SJSA1 (cell line): ENCODE data around the gene FBXO8. TPM values are rescaled to one million over a fixed set of nuclear protein-coding genes. Genes with fewer than 3 reads are reported as not detected.
A peak's percentile ranks its signal among the peaks of the same experiment; 100 is the strongest.
"Not testable (repeated sequence)": the region's sequence is repeated elsewhere in the genome, so short reads cannot be mapped to it uniquely, and the experiment has no call there.

Experiments
- DNase-seq, 2 experiments: peaks; one replicate each; pipeline ENCODE4 v3.0.0-alpha.2; 2015 to 2020; ENCODE audit warnings: low spot score in 2 of 2, low read depth in 1 of 2
- H3K27ac ChIP-seq: fragments of 250-450 bp; sonication (Bioruptor Pico); 2 replicates; pipeline ENCODE4 v1.5.1; 2020; ENCODE audit warnings: mild to moderate bottlenecking, moderate library complexity
- H3K27me3 ChIP-seq: fragments of 250-450 bp; sonication (Bioruptor Pico); replicated peaks from 2 replicates; pipeline ENCODE4 v1.5.1; 2020; ENCODE audit warnings: mild to moderate bottlenecking, moderate library complexity
- H3K36me3 ChIP-seq: fragments of 250-450 bp; sonication (Bioruptor Pico); 2 replicates; pipeline ENCODE4 v1.5.1; 2020; ENCODE audit warnings: mild to moderate bottlenecking
- H3K4me1 ChIP-seq: fragments of 250-450 bp; sonication (Bioruptor Pico); replicated peaks from 2 replicates; pipeline ENCODE4 v1.6.1; 2021; ENCODE audit warnings: mild to moderate bottlenecking
- H3K4me3 ChIP-seq: fragments of 250-450 bp; sonication (Bioruptor Pico); 2 replicates; pipeline ENCODE4 v1.5.1; 2020; ENCODE audit warnings: mild to moderate bottlenecking
- H3K9me3 ChIP-seq: fragments of 250-450 bp; sonication (Bioruptor Pico); replicated peaks from 2 replicates; pipeline ENCODE4 v1.5.1; 2020; ENCODE audit warnings: mild to moderate bottlenecking
- total RNA-seq: library from RNA; depleted of rRNA; stranded (reverse); fragments of >200 nt; shearing (Covaris generic); gene quantifications from 2 replicates; pipeline ENCODE4 v1.2.3, GENCODE V29; 2014

Gene FBXO8
- total RNA-seq, 1 experiment from 2014 or later = 26.2 TPM

DNA sequence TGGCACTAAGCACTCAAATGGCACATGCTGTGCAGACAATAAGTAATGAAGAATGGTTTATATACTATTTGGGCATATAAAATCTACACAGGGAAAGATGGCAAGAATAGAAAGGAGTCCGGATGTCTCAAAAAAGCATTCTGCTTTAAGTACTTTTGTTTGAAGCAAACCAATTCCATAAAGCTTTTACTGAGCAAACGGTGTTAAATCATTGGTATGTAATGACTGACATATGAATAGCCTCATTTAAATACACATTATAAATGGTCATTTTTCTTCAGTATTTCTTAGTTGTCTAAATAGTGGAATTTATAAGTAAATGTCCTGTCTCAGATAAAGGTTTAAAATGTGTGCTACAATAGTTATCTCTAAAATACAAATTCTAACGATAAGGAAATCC lies 6.0 kb downstream of the FBXO8 start:
- DNase-seq = no peak
- Histone ChIP-seq H3K36me3 (no peaks in the 10 kb centered on the region), H3K27me3 (no peaks in the 10 kb centered on the region), H3K9me3 (no peaks in the 10 kb centered on the region), H3K27ac (no peak overlapping the region), H3K4me1 (no peaks in the 10 kb centered on the region; the same call in 1 of the 2 replicates), H3K4me3 (no peak overlapping the region)

DNA sequence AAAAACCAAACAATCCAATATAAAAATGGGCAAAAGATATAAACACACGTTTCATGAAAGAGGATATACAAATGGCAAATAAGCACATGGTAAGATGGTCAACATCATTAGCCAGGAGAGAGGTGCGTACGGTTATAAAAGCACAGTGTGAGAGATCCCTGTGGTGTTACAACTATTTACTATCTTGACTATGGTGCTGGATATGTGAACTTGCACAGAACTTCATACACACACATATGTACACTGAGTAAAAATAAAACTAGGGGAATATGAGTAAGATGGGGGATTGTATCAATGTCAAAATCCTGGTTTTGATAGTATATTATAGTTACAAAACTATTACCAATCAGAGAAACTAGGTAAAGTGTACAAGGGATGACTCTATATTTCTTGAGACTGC lies 8.4 kb downstream of the FBXO8 start:
- H3K36me3 ChIP-seq = no peaks in the 10 kb centered on the region
- H3K9me3 ChIP-seq = no peaks in the 10 kb centered on the region
- H3K4me3 ChIP-seq = no peak overlapping the region
- H3K27ac ChIP-seq = no peak overlapping the region
- no peaks in the 10 kb centered on the region for H3K4me1 ChIP-seq
- no peak for DNase-seq
- H3K27me3 ChIP-seq = no peaks in the 10 kb centered on the region

DNA sequence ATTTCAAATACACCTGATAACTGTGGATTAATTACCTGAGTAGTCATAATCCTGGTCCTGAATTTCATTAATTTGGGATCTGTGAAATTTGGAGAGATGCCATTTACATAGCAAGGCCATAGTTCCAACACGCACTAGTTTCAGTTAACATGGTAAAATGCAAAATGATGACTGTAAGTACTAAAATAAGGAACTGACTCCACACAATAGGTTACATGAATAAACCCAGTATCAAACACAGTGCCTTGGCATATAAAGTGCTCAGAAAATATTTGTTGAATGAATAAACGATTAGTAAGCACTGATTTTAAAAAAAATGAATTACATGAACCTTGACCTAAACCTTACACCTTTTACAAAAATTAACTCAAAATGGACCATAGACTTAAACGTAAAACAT lies 9.0 kb downstream of the FBXO8 start:
- no peaks in the 10 kb centered on the region for H3K36me3 ChIP-seq
- H3K27ac ChIP-seq = no peak overlapping the region
- no peak for DNase-seq
- no peaks in the 10 kb centered on the region for H3K27me3 ChIP-seq
- H3K9me3 ChIP-seq = no peaks in the 10 kb centered on the region
- no peak overlapping the region for H3K4me3 ChIP-seq
- H3K4me1 ChIP-seq = no peaks in the 10 kb centered on the region

DNA sequence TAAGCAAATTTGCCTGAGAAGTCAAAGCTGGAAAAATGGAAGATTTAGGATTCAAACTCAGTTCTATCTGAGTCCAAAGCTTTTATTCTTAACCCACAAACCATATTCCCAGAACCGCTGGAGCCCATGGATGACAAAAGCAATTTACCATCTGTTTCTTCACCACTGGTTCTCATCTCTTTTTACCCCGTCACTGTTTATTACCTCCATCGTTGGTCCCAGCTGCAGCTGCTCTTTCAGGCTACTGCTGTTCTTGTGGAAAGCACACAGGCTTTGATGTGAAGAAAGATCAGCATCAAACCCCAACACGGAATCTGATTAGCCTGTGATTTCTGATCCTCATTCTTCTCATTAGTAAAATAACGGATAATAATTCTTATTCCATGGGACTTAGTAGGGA lies 9.5 kb downstream of the FBXO8 start:
- DNase-seq = no peak
- H3K36me3 ChIP-seq = no peaks in the 10 kb centered on the region
- H3K9me3 ChIP-seq = no peaks in the 10 kb centered on the region
- H3K27ac ChIP-seq = no peak overlapping the region
- no peaks in the 10 kb centered on the region for H3K4me1 ChIP-seq
- no peaks in the 10 kb centered on the region for H3K27me3 ChIP-seq
- H3K4me3 ChIP-seq = no peak overlapping the region

DNA sequence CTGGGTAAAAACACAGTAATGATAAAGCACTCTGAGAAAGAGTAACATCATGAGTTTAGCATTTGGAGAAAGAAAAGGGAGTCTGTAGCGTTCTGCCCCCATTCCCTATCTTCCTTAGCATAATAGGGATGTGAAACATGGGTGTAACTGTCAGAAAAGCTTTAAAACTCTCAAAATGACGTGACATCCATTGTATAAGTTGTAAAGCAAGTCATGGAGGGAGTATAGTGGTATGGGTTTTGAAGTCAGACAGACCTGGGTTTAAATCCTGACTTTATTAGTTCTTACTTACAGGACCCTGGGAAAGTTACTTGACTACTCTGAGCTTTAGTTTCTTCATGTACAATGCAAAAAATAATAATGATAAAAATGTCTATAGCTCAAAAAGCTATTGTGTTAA lies 17.1 kb downstream of the FBXO8 start:
- no peak for DNase-seq
- Histone ChIP-seq H3K4me3 (no peak overlapping the region), H3K9me3 (no peaks in the 10 kb centered on the region), H3K27me3 (no peaks in the 10 kb centered on the region), H3K27ac (no peak overlapping the region), H3K4me1 (no peaks in the 10 kb centered on the region), H3K36me3 (no peaks in the 10 kb centered on the region)

DNA sequence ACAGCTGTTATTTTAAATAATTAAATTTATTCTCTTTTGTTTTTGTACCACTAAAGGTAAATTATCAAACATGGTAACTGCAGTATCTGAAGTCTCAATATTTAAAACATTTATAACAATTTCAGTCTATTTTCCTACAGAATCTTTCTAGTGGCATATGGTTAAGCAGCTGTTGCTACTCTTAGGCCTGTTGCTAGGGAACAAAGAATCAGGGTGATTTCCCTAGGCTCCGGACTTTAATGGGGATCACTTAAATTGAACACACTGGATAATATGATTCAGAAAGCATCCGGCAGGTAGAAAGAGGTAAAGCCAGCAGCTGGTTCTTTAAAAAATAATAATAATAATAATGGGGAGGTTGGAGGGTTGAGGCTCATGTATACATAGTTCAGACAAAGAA lies 17.6 kb downstream of the FBXO8 start:
- H3K4me1 ChIP-seq = no peaks in the 10 kb centered on the region
- no peaks in the 10 kb centered on the region for H3K9me3 ChIP-seq
- H3K36me3 ChIP-seq = no peaks in the 10 kb centered on the region
- no peak for DNase-seq
- no peak overlapping the region for H3K27ac ChIP-seq
- H3K27me3 ChIP-seq = no peaks in the 10 kb centered on the region
- H3K4me3 ChIP-seq = no peak overlapping the region

DNA sequence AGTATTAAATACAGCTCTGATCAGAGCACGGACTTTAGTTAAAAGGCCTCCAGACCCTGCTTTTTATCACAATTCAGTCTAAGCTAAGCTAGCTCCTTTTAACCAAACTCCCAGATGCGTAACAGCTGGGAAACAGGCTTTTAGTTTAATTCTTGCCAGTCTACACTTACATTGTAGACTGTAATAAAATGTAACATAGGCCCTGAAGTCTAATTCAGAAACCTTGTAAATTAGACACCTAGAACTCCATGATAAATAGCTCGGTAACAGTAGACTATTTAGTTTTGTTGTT lies 20.1 kb downstream of the FBXO8 start:
- Histone ChIP-seq H3K36me3 (no peaks in the 10 kb centered on the region), H3K27ac (no peak overlapping the region), H3K9me3 (no peaks in the 10 kb centered on the region), H3K4me1 (no peaks in the 10 kb centered on the region), H3K4me3 (no peak overlapping the region), H3K27me3 (no peaks in the 10 kb centered on the region)
- DNase-seq = no peak

DNA sequence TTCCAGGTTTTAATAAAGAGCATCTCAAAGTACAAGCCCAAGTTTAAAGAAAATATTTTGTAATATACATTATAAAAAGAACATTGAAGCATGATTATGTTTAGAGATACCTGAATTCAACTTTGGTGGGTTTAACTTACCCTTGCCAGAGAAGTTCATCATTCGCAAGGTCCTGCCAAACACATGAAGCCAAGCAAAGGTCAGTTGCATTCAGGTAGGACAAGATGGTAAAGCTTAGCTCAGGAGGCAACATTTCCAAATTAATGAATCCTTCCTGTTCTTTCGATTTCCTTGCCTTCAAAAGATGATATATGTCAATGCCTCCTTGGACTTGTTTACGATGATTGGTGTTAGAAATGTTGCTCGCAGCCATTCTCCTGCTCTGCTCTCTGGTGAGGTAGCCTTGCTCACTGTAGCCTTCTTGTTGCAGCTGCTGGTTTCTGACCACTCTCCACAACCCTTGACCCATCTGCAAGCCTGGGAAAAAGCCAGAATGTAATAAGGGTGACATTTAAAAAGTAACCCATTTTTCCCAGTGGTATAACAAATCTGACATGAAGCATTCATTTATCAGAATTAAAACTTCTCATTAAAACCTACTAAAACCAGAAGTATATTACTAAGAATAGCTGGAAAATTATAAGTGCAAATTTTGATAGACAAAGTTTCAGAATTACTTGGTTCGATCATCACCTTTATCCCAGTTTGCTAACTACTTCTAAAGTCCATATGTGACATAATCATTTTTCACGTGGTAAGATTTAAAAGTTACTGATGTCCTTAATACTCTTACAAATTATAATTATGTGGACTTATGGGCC lies 20.6 kb downstream of the FBXO8 start:
- Histone ChIP-seq H3K27me3 (no peaks in the 10 kb centered on the region), H3K4me3 (no peak overlapping the region), H3K27ac (no peak overlapping the region), H3K4me1 (no peaks in the 10 kb centered on the region), H3K36me3 (no peaks in the 10 kb centered on the region), H3K9me3 (no peaks in the 10 kb centered on the region)
- no peak for DNase-seq

DNA sequence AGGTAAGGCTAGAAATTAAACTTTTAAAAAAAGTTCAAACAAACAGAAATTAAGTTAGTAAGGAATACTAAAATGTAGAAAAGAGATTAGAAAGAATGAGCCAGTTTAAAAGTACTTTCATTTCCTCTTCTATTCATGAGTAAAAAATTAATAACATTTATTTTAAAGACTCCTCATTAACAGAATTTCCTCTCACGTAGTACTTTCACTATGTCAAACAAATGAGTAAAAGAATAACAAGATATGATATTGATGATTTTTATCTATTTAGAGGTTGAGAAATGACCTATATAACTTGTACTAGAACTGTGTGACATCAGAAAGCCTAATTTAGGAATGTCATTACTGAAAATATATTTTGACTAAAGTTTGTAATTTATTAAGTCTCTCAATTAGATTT lies 22.0 kb downstream of the FBXO8 start:
- not testable (repeated sequence) for H3K27ac ChIP-seq, H3K27me3 ChIP-seq, DNase-seq, H3K4me3 ChIP-seq, H3K36me3 ChIP-seq, H3K4me1 ChIP-seq, H3K9me3 ChIP-seq

DNA sequence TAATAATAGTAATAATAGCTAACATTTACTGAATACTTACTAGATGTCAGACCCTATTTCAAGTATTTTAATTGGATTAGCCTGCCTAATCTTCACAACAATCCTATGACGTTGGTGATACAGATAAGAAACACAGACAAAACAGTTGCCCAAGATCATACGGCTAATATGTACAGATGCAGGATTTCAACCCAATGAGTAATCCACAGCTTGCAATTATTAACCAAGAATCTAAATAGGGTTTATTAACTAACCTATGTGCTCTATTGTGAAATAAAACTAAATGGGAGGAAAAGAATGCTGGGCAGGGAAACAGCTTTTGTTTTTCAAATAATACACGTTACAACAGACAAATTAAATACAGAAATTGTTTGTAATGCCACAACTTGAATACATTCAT lies 23.4 kb downstream of the FBXO8 start:
- no peak overlapping the region for H3K27ac ChIP-seq
- no peaks in the 10 kb centered on the region for H3K9me3 ChIP-seq
- no peak overlapping the region for H3K4me3 ChIP-seq
- DNase-seq = no peak
- H3K27me3 ChIP-seq = no peaks in the 10 kb centered on the region
- H3K36me3 ChIP-seq = no peaks in the 10 kb centered on the region
- H3K4me1 ChIP-seq = peaks cover 11% of the 10 kb centered on the region

DNA sequence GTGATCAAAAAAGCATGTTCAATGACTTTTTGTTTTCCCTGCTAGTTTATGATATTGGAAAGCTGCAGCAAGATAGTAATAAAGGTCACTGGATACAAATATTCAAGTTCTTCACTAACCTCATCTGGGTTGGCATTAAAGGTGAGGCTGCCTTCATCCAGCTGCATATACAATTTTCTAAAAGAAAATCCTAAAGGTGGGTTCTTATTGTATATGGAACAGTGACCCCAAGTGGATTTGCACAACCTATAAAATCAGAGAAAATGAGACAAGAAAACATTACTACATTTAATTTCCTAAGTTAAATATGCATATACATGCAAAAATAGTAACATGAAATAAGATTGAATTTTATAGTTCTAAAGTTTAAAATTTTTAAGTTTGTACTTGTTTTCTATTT lies 23.9 kb downstream of the FBXO8 start:
- H3K9me3 ChIP-seq = no peaks in the 10 kb centered on the region
- H3K4me3 ChIP-seq = no peak overlapping the region
- no peaks in the 10 kb centered on the region for H3K36me3 ChIP-seq
- no peaks in the 10 kb centered on the region for H3K27me3 ChIP-seq
- no peak for DNase-seq
- H3K27ac ChIP-seq = no peak overlapping the region
- H3K4me1 ChIP-seq = peaks cover 11% of the 10 kb centered on the region

DNA sequence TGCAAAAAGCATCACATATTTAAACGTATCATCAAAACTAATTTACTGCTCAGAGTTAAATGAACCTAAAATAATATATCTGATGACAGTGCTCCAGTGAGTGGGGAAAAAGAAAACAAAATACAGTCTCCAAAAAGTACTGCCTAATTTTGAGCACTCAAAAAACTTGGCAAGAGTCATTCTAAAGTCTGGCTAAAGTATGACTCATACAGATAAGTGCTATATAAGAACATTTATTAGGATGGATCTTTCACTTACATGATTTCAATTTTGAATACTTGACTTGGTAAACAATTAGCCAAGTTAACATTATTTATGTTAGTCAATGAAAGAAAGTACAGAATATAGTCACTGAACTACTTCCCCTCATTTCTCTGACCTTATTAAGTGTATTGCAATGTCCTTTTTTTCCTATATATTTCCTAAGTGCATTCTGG lies 27.2 kb downstream of the FBXO8 start:
- H3K4me3 ChIP-seq = no peak overlapping the region
- H3K27ac ChIP-seq = no peak overlapping the region
- H3K9me3 ChIP-seq = no peaks in the 10 kb centered on the region
- H3K4me1 ChIP-seq = peaks cover 11% of the 10 kb centered on the region
- no peaks in the 10 kb centered on the region for H3K27me3 ChIP-seq
- DNase-seq = peak in 1 of 2 experiments; percentile 5
- H3K36me3 ChIP-seq = no peaks in the 10 kb centered on the region

DNA sequence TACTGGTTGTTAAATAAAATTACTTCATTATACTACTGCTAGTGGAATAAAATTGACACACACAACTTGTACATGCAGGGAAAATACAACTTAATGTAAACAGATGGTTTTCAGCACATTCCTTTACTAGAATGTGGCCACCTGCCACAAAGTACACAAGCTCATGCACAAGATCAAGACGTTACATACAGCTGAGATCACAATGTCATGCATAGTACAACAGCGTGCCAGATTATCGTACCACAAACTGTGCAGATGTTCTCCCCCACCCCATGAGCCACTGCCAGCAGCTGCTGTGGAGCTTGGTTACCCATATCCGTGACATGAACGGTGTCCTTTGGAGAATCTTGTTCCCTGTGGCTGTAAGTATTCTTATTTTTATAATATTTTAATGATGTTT lies 27.7 kb downstream of the FBXO8 start:
- DNase-seq = peak in 1 of 2 experiments; percentile 8

DNA sequence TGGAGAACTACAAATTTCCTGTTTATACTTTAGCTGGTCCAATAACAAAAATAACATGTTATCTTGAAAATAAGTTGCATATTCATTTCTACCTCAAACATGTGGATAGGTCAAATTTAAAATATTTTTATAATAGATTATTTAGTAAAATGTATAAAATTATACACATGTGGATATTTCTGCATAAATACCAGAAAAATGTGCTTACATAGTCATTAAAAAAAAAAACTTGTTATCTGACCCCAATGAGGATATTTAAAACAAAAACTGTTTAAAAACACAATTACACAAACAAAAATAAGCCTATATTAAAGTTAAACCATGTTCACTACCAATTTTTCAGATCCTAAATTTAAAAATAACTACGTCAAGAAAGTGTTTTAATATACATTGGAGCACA lies 28.1 kb downstream of the FBXO8 start:
- Histone ChIP-seq H3K9me3 (no peaks in the 10 kb centered on the region), H3K27ac (no peak overlapping the region), H3K4me1 (peaks cover 11% of the 10 kb centered on the region), H3K36me3 (no peaks in the 10 kb centered on the region), H3K4me3 (no peak overlapping the region), H3K27me3 (no peaks in the 10 kb centered on the region)
- DNase-seq = no peak

More for the DNA sequence above, 27.7 kb downstream of the FBXO8 start:
- Histone ChIP-seq H3K9me3 (no peaks in the 10 kb centered on the region), H3K4me3 (no peak overlapping the region), H3K36me3 (no peaks in the 10 kb centered on the region), H3K4me1 (peaks cover 11% of the 10 kb centered on the region), H3K27ac (no peak overlapping the region), H3K27me3 (no peaks in the 10 kb centered on the region)

DNA sequence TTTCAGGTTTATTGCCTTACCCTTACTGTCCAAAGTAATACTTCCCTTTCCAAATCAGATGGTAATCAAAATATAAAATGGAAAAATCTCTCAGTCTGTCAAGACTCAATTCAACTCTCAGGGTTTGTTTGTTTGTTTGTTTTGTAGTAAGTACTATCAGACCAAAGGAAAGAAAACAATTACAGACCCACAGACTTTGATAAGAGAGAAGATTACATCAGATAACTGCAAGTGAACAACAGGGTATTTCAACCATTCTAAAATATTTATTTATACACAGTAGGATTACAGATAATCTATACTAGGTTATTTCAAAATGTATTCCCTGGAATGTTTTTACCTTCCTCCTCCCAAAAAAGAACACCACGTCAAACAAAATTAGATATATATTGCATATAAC lies 28.9 kb downstream of the FBXO8 start:
- Histone ChIP-seq H3K27ac (no peak overlapping the region), H3K4me1 (peaks cover 11% of the 10 kb centered on the region), H3K9me3 (no peaks in the 10 kb centered on the region), H3K4me3 (no peak overlapping the region), H3K27me3 (no peaks in the 10 kb centered on the region), H3K36me3 (no peaks in the 10 kb centered on the region)
- no peak for DNase-seq
